Measurements from ENCODE around the gene VSIG10L2. TPM values are rescaled to one million over a fixed set of nuclear protein-coding genes. Genes with fewer than 3 reads are reported as not detected.

The VSIG10L2 gene
- total RNA-seq: not detected in 2 replicates

DNA sequence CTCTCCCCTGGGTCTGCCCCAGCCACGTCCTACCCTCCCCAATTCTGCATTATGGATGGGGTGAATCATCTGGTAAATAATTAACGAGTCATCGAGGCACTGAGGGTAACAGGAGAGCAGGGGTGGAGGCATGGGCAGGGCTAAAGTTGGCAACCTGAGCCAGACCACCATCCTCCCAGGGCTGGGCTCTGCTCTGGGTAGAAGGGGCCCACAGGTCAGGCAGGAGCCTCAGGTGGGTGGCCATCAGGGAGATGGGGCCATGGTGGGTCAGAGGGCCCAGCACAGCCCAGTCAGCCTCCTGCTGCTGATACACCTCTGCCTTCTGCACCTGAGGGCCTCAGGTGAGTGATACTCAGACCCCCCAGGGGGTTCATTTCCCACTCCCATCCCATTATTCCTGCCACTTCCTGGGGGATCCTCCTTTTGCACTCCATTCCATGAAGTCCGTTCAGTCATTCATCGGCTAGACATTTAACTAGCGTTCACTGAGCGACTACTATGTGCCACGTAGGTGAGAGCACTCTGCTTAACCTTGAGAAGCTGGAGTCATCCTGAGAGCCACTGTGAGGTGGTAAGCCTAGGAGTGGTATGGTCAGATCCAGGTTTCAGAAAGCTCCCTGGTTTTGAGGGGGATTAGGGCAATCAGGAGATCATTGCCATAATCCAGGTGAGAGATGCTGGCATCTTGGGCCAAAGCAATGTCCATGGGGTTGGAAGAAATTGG is at the start of gene VSIG10L2:
VSIG10L2 (plus strand) TSS at position 248 of the 724 bp plus-strand sequence; CDS start at position 260, 12 bp downstream.

DNA sequence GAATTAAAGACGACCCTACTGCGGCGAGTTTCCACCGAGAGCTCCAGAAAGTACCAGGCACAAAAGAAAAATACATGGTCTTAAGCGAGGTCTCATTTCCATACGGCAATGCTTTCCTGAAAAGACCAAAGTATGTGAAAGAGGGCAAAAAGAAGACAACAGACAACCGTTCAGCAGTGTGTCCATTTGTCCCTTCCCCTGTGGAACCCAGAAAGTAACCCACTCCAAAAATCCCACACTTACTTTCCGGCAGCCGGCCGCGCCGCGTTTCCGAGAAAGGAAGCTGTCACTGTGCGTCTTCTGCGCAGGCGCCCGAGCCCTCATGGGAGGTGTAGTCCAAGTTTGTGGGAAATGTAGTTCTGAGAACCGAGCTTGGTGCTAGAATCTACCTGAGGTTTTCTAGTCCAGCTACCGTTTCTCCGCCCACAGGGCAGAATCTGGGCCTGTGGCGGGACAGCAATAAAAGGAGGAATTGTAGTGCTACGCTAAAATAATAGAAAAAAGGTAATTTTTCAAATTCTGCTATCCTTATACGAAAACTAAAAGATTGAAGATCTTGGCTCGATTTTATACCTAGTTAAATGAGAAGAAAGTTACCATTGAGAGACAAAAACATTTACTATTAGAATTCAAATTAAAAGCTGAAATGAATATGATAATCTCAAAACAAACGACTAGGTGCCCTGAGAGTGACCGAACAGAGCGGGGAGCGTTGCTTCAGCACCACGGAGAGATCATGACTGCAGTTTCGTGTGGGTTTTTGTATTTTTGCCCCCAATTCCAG is 42.7 kb upstream of the VSIG10L2 start, which contains the start of gene PUS3:
PUS3 (minus strand) TSS at position 280 of the 784 bp plus-strand sequence. CDS start 6,922 bp downstream, outside the sequence.

DNA sequence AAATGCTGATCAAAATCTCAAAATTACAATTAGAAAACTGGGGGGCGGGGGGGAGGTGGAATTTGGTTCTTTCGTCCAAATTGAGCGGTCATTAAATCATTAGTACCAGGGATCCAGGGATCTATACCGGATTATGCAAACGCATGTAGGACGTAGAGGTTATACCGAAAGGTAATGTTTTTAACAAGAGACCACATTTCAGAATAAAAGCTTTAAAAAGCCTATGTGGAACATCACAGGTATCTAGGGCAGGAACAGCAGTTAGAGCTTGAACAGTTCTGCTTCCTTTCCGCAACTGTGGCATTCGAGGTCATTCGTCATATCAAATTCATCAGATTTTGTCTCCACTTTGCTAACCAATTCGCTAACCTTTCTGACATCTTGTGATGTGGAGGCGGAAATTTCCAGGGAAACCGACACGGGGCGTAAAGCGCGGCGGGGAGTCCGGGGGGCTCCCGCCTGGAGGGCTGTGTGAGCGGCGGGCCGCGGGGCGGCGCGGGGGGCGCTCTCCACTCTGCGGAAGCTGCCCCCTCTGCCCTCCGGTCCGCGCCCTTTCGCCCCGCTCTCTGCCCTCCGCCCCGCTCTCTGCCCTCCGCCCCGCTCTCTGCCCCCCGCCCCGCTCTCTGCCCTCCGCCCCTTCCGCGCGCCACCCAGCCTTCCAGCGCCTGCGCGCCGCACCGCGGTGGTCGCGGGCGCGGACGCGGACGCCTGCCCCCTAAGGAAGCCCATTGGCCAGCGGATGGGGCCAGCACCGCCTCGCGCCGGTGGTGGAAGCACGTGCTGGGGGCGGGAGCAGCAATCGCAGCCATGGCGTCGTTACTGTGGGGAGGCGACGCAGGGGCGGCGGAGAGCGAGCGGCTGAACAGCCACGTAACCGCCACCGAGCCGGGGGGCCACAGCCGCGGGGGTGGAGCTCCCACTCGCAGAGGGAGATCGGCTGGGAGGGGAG is 41.9 kb upstream of the VSIG10L2 start, which contains the start of gene DDX25:
DDX25 (plus strand) TSS at position 798 of the 949 bp plus-strand sequence; CDS start at position 808, 10 bp downstream.

Other genes with a start within 250 kb of the VSIG10L2 start
- not detected in 2 replicates for gene PATE1, start 199.8 kb upstream of the VSIG10L2 start, total RNA-seq
- gene PATE2, start 167.2 kb upstream of the VSIG10L2 start, total RNA-seq: 0.20 TPM in 1 of 2 replicates, not detected in the other
- not detected in 2 replicates for gene PATE3, start 157.9 kb upstream of the VSIG10L2 start, total RNA-seq
- gene PATE4, start 112.7 kb upstream of the VSIG10L2 start, total RNA-seq: not detected in 2 replicates
- gene HYLS1, start 58.4 kb upstream of the VSIG10L2 start, total RNA-seq: 2.4 and 3.1 TPM in 2 replicates
- gene PUS3, start 42.8 kb upstream of the VSIG10L2 start, total RNA-seq: 9.0 and 9.1 TPM in 2 replicates
- gene DDX25, start 41.5 kb upstream of the VSIG10L2 start, total RNA-seq: not detected in 2 replicates
- 31.1 and 55.9 TPM in 2 replicates for gene CDON, start 116.8 kb downstream of the VSIG10L2 start, total RNA-seq